NCI-H2171 treated with DMSO at 0.1 percent for 48 hours (cell line): ENCODE data around the gene RETREG1.
"Not testable (repeated sequence)": the region's sequence is repeated elsewhere in the genome, so short reads cannot be mapped to it uniquely, and the experiment has no call there.

ENCODE experiments used
- DNase-seq: peaks from one replicate; lab custom pipeline; 2025; lab: John Stamatoyannopoulos, UW

The RETREG1 gene

DNA sequence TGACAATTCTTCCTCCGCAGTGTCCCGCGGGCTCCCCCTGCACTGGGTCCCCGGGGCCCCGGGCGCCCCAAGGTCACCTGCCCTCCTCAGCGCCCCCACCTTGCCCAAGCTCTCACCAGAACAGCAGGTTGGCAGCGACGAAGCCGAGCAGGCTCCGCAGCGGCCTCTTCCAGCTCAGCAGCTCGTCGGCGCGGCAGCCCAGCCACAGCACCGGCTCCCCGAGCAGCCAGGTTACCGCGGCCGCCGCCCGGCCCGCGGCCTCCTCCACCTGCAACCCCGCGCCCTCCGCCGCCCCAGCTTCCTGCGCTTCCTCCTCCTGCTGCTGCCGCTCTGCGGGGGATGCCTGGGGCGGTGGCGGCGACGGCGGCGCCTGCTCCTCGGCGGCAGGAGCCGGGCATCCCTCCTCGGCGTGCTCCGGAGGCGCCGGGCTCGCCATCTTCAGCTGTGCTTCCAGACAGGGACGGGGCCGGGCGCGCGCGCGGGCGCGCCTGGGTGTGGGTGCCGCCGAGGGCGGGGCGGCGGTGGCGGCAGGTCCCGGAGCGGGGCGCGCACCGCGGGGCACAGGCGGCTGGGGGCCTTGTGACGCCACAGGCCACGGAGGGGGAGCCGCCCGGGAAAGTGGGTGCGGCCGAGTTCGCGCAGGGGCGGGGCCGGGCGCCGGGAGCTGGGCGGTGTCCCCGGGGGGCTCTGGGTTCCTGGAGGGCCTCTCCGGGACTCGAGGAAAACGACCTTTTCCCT is at the start of gene RETREG1:
Gene RETREG1 (minus strand): TSS at position 462 of the 738 bp plus-strand sequence. CDS start 26 bp downstream, at position 436.
- peak; percentile 70 for DNase-seq

GRCh38 chr5:16666130-16666882 is 49.5 kb upstream of the RETREG1 start:
- DNase-seq: no peak

- DNase-seq: no peak
These were observed 48.8 kb upstream of the RETREG1 start for GRCh38 chr5:16665601-16666000.

- DNase-seq: no peak
These were observed 47.6 kb upstream of the RETREG1 start for GRCh38 chr5:16664368-16664767.

- DNase-seq: no peak
These were observed 47.0 kb upstream of the RETREG1 start for GRCh38 chr5:16663840-16664239.

GRCh38 chr5:16661713-16662112 is 44.9 kb upstream of the RETREG1 start:
- no peak for DNase-seq

DNA sequence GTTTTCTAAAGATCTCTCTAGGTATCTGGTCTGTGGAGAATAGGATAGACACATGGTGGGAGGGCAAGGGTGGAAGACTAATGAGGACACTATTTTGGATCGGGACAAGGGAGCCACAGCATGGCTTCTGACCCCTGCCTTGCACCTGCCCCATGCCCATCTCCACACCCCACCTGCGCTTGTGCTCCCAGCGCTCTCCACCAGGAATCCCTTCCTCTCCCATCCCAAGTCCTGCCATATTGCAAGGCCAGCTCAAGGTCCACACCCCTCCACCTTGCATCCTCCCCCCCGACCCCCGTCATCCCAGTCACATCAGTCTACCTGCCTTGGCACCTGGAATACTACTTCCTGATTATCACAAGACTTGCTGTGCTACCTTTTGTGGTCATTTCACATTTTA is 44.2 kb upstream of the RETREG1 start:
- DNase-seq: no peak

DNA sequence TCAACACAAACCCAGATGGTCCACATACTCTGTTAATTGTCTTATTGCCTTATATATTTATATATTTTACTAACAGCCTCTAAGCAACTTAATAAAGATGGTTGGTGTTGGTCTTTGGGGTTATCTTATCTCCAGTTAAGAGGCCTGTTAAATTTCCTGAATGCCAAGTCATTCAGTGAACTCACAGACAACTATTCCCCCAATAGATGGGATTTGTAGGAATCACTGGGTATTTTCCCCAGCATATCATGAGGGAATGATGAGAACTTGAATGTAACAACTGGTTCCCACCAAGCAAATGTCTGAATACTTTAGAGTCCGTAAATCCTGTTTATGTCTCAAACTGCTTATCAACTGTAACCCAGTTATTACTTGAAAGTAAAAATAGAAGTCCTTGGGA is 42.7 kb upstream of the RETREG1 start:
- DNase-seq: no peak

- DNase-seq: no peak
These were observed 39.9 kb upstream of the RETREG1 start for GRCh38 chr5:16656561-16657191.

DNA sequence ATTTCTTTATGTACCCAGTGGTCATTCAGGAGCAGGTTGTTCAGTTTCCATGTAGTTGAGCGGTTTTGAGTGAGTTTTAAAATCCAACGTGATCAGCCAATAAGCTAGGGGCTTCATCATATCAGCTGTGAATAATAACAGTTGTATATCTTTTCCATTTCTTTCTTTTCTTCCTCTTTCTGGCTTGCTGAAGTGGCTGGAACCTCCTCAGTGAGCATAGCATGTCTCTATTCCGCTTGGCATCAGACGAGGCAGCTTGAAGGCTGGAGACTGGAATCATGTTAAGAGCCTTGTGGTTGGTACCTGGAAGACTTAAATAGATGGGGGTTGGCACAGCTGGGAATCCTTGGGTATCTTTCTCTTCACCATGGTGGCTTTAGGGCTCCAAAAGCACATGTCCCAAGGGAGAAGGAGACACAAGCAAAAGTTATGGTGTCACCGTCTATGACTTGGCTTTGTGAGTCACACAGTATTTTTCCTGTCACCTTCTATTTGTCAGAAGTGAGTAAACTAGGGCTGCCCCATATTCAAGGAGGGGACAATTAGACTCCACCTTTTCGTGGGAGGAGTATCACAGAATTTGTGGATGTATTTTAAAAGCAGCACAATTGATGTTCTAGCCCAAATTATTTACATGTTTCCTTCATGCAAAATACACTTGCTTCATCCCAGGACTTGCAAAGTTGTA is 38.0 kb upstream of the RETREG1 start:
- no peak for DNase-seq

DNA sequence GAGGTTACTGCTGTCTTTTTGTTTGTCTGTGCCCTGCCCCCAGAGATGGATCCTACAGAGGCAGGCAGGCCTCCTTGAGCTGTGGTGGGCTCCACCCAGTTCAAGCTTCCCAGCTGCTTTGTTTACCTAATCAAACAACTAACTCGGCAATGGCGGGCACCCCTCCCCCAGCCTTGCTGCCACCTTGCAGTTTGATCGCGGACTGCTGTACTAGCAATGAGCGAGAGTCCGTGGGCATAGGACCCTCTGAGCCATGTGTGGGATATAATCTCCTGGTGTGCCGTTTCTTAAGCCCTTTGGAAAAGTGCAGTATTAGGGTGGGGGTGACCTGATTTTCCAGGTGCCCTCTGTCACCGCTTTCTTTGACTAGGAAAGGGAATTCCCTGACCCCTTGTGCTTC is 31.9 kb upstream of the RETREG1 start:
- not testable (repeated sequence) for DNase-seq

GRCh38 chr5:16644301-16644889 is 27.6 kb upstream of the RETREG1 start:
- no peak for DNase-seq

DNA sequence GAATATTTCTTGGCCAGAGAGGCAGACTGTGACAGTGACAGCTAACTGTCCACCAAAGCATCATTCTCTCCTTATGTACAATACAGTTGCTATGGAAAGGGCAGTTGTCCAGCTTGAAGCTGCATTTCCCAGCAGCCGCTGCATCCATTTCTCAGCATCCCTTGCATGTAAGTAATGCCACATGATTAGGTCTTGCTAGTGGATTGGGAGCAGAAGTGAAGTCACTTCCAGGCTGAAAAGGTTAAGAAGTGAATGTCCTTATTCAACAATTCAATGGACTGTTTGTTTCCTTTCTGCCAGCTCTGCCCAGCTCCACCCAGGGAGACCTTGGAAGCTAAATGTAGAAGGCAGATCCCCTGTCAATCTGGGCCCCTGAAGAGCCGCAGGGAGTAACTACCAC is 26.1 kb upstream of the RETREG1 start:
- no peak for DNase-seq

DNA sequence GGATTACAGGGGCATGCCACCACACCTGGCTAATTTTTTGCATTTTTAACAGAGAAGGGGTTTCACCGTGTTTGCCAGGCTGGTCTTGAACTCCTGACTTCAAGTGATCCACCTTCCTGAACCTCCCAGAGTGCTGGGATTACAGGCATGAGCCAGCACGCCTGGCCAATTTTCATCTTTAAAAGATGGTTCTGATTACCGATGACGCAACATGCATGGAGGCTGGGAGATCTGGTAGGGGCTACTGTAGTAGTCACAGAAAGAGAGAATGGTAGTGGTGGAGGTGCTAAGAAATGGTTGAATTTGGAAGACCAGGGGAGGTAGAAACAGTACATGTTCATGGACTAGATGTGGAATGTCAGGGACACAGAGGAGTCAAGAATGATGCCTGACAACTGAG is 22.4 kb upstream of the RETREG1 start:
- no peak for DNase-seq

DNA sequence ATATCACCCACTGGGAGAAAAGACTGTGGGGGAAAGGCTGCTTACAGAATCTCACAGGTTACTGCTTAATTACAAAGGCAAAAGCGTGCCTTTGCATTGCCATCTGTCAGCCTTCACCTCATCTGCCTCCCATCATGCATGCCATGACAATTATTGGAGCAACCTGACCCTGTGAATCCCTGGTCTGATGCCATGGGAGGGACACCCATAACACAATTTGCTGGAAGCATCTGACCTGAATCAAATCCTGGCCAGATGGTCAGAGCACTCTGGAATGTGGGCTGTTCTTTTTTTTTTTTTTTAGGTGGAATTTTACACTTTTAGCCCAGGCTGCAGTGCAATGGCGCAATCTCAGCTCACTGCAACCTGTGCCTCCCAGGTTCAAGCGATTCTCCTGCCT is 11.6 kb upstream of the RETREG1 start:
- peak; percentile 95 for DNase-seq

- DNase-seq: no peak
These were observed 10.0 kb upstream of the RETREG1 start for GRCh38 chr5:16626696-16627264.

DNA sequence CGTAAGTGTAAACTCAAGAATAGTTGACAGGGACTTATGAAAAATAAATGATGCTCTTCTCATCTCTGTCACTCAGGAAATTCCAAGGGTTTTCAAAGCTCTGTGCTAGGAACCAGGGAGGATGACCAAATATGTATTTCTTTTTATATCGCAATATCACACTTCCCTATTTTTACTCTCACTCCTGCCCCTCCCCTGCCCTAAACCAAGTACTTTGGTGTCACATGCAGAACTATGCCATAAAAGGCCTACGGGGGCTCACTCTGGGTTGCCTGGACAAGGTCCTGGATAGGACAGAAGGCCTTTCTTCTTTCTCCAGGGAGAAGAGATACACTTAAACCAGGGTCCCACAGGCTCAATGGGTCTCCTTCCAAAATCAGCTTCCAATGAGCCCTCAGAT is 8.3 kb upstream of the RETREG1 start:
- DNase-seq: no peak

- no peak for DNase-seq
These were observed 2.3 kb upstream of the RETREG1 start for GRCh38 chr5:16619136-16619535.

- DNase-seq: peak; percentile 88
These were observed 1.5 kb upstream of the RETREG1 start for GRCh38 chr5:16618138-16618897.

GRCh38 chr5:16617274-16617968 is 624 bp upstream of the RETREG1 start:
- peak; percentile 40 for DNase-seq
